Sigmoid colon (tissue), 4 donors: Measurements from ENCODE around the gene LHFPL2.

Experiments
- EP300 ChIP-seq, 4 donors: sonication (generic); formaldehyde crosslinking; IDR thresholded peaks; one replicate each; pipeline ENCODE4 v1.6.1; 2017; ENCODE audit warnings: antibody characterized with exemption in 4 of 4
- POLR2A ChIP-seq, 2 donors: fragments of 450-650 bp; IDR thresholded peaks; one replicate each; pipeline ENCODE4 v1.6.1; 2016; ENCODE audit warnings: antibody characterized with exemption in 2 of 2, mild to moderate bottlenecking in 2 of 2, moderate library complexity in 2 of 2
- TF ChIP-seq, protein P1 (sequence below), 4 experiments: fragments of 450-650 bp in 3 of 4; fragments of 200-600 bp in 1 of 4; IDR thresholded peaks; one replicate each; pipeline ENCODE4 v1.5.1; 2016 to 2019; ENCODE audit warnings: antibody characterized with exemption in 4 of 4, mild to moderate bottlenecking in 3 of 4, moderate library complexity in 2 of 4

DNA sequence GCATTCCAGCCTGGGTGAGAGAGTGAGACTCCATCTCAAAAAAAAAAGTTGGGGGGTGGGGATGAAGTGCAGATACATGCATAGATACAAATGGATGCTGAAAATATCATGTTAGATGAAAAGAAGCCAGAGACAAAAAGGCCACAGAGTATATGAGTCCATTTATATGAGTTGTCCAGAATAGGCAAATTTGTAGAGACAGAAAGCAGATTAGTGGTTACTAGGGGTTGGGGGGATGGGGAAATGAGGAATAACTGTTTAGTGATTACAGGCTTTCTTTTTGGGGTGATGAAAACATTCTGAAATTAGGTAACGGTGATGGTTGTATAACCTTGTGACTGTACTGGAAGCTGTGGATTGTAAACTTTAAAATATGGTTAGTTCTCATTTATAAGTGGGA, 13.8 kb upstream of the LHFPL2 start:
- TF ChIP-seq EP300 (IDR thresholded peaks at IDR 0.05): no peak
- TF ChIP-seq, protein P1, sequence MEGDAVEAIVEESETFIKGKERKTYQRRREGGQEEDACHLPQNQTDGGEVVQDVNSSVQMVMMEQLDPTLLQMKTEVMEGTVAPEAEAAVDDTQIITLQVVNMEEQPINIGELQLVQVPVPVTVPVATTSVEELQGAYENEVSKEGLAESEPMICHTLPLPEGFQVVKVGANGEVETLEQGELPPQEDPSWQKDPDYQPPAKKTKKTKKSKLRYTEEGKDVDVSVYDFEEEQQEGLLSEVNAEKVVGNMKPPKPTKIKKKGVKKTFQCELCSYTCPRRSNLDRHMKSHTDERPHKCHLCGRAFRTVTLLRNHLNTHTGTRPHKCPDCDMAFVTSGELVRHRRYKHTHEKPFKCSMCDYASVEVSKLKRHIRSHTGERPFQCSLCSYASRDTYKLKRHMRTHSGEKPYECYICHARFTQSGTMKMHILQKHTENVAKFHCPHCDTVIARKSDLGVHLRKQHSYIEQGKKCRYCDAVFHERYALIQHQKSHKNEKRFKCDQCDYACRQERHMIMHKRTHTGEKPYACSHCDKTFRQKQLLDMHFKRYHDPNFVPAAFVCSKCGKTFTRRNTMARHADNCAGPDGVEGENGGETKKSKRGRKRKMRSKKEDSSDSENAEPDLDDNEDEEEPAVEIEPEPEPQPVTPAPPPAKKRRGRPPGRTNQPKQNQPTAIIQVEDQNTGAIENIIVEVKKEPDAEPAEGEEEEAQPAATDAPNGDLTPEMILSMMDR (IDR thresholded peaks at IDR 0.05): no peak
- TF ChIP-seq POLR2A (IDR thresholded peaks at IDR 0.05): no peak
